IMR-90 (cell line): ENCODE results near the gene CDH15. TPM values are rescaled to one million over a fixed set of nuclear protein-coding genes. Genes with fewer than 3 reads are reported as not detected.

Experiments used
- ATAC-seq: fragments of 200-7000 bp; cut with Tn5 transposase; 2 replicates; pipeline ENCODE4 v1.9.1; 2020; ENCODE audit warnings: low read depth, mild to moderate bottlenecking, moderate library complexity
- BruUV-seq: library from RNA; stranded (reverse); fragments of 400-500 nt; replicated peaks from 2 replicates; lab custom pipeline; 2021; lab: Mats Ljungman, UMichigan
- CTCF ChIA-PET: fragments of 300-600 bp; formaldehyde crosslinking; extraction: SDS; loops from one replicate; lab custom pipeline; 2021; ENCODE audit warnings: antibody characterized with exemption; lab: Yijun Ruan, JAX
- POLR2A ChIA-PET: fragments of 300-600 bp; sonication (Branson Sonifier 250); formaldehyde crosslinking; loops from one replicate; lab custom pipeline; 2022; ENCODE audit warnings: antibody characterized with exemption; ENCODE audit not compliant: unreplicated experiment; lab: Charles Lee
- DNase-seq: peaks from one replicate; pipeline ENCODE4 v3.0.0; 2013
- H2AFZ ChIP-seq: replicated peaks from 2 replicates; pipeline ENCODE3; 2013; ENCODE audit warnings: low read length, mild to moderate bottlenecking; ENCODE audit not compliant: poor library complexity
- H2AK5ac ChIP-seq: 2 replicates; pipeline ENCODE4 v1.6.1; 2013; ENCODE audit warnings: low read depth, low read length, inconsistent platforms
- H2AK9ac ChIP-seq: replicated peaks from 2 replicates; pipeline ENCODE3; 2013; ENCODE audit warnings: mild to moderate bottlenecking, low read depth, low read length, moderate library complexity; ENCODE audit not compliant: poor library complexity
- H2BK120ac ChIP-seq: 2 replicates; pipeline ENCODE4 v1.6.1; 2013; ENCODE audit warnings: low read depth, low read length, inconsistent platforms
- H2BK15ac ChIP-seq: 3 replicates; pipeline ENCODE4 v1.6.1; 2013; ENCODE audit warnings: low read depth, low read length, inconsistent platforms
- H2BK20ac ChIP-seq: 2 replicates; pipeline ENCODE4 v1.6.1; 2013; ENCODE audit warnings: low read depth, mild to moderate bottlenecking, inconsistent platforms, low read length, moderate library complexity
- H2BK5ac ChIP-seq: 2 replicates; pipeline ENCODE4 v1.6.1; 2013; ENCODE audit warnings: mild to moderate bottlenecking, low read depth, low read length, inconsistent platforms; ENCODE audit not compliant: poor library complexity, severe bottlenecking
- H3K14ac ChIP-seq: replicated peaks from 2 replicates; pipeline ENCODE4 v1.6.1; 2013; ENCODE audit warnings: low read depth, low read length, inconsistent platforms
- H3K18ac ChIP-seq: 2 replicates; pipeline ENCODE4 v1.6.1; 2013; ENCODE audit warnings: low read depth, low read length, control low read depth
- H3K23ac ChIP-seq: 2 replicates; pipeline ENCODE4 v1.6.1; 2013; ENCODE audit warnings: low read depth, low read length, inconsistent platforms
- H3K27ac ChIP-seq: 2 replicates; pipeline ENCODE4 v1.5.1; 2013; ENCODE audit warnings: mild to moderate bottlenecking, control low read depth, low read length; ENCODE audit not compliant: insufficient read depth
- H3K27me3 ChIP-seq: 2 replicates; pipeline ENCODE4 v1.6.1; 2013; ENCODE audit warnings: low read length; ENCODE audit not compliant: control insufficient read depth, insufficient read depth
- H3K36me3 ChIP-seq: 2 replicates; pipeline ENCODE4 v1.6.1; 2013; ENCODE audit warnings: low read length, mixed read lengths; ENCODE audit not compliant: control insufficient read depth, insufficient read depth
- H3K4ac ChIP-seq: 2 replicates; pipeline ENCODE4 v1.6.1; 2013; ENCODE audit warnings: low read depth, low read length, inconsistent platforms
- H3K4me1 ChIP-seq: 2 replicates; pipeline ENCODE4 v1.6.1; 2013; ENCODE audit warnings: low read length, mixed read lengths; ENCODE audit not compliant: control insufficient read depth, insufficient read depth
- H3K4me2 ChIP-seq: 2 replicates; pipeline ENCODE4 v1.6.1; 2013; ENCODE audit warnings: low read depth, mild to moderate bottlenecking, control low read depth, low read length, moderate library complexity
- H3K4me3 ChIP-seq: 2 replicates; pipeline ENCODE4 v1.5.1; 2013; ENCODE audit warnings: low read depth, mild to moderate bottlenecking, control low read depth, low read length, moderate library complexity; ENCODE audit not compliant: insufficient read depth
- H3K56ac ChIP-seq: 2 replicates; pipeline ENCODE4 v1.6.1; 2013; ENCODE audit warnings: low read length, inconsistent platforms; ENCODE audit not compliant: insufficient read depth; ENCODE audit errors: extremely low read depth
- H3K79me1 ChIP-seq, 2 experiments: 2 replicates each; pipeline ENCODE4 v1.6.1; 2013; ENCODE audit warnings: low read length in 2 of 2, inconsistent platforms in 1 of 2, low read depth in 1 of 2
- H3K9ac ChIP-seq: 2 replicates; pipeline ENCODE4 v1.6.1; 2013; ENCODE audit warnings: low read depth, low read length, control low read depth
- H3K9me1 ChIP-seq: 2 replicates; pipeline ENCODE4 v1.6.1; 2013; ENCODE audit warnings: low read length, inconsistent platforms; ENCODE audit not compliant: insufficient read depth
- H3K9me3 ChIP-seq: 2 replicates; pipeline ENCODE4 v1.6.1; 2013; ENCODE audit warnings: low read length; ENCODE audit not compliant: control insufficient read depth, insufficient read depth
- H4K20me1 ChIP-seq: 2 replicates; pipeline ENCODE4 v1.6.1; 2013; ENCODE audit warnings: low read length, inconsistent platforms; ENCODE audit not compliant: insufficient read depth
- H4K5ac ChIP-seq: 2 replicates; pipeline ENCODE4 v1.6.1; 2013; ENCODE audit warnings: mild to moderate bottlenecking, low read depth, low read length, control low read depth
- H4K8ac ChIP-seq, 2 experiments: 2 replicates each; pipeline ENCODE4 v1.6.1; 2013; ENCODE audit warnings: low read depth in 2 of 2, low read length in 2 of 2, control low read depth in 1 of 2, inconsistent platforms in 1 of 2
- H4K91ac ChIP-seq: 2 replicates; pipeline ENCODE4 v1.6.1; 2013; ENCODE audit warnings: low read depth, low read length, inconsistent platforms; ENCODE audit not compliant: insufficient read depth
- BHLHE40 ChIP-seq: fragments of 150-350 bp; IDR thresholded peaks from 2 replicates; pipeline ENCODE4 v1.6.1; 2016; ENCODE audit warnings: mild to moderate bottlenecking, low read depth, low read length
- CEBPB ChIP-seq: IDR thresholded peaks from 2 replicates; pipeline ENCODE4 v1.6.1; 2012; ENCODE audit warnings: low read depth, low read length, improper control_type of control experiment
- CHD1 ChIP-seq: IDR thresholded peaks from 2 replicates; pipeline ENCODE4 v1.6.1; 2012; ENCODE audit warnings: low read depth, low read length, improper control_type of control experiment
- ELK1 ChIP-seq: fragments of 150-350 bp; IDR thresholded peaks from 2 replicates; pipeline ENCODE4 v1.6.1; 2016; ENCODE audit warnings: low read depth, mild to moderate bottlenecking, low read length, moderate library complexity, borderline replicate concordance
- FOS ChIP-seq: fragments of 150-350 bp; IDR thresholded peaks from 2 replicates; pipeline ENCODE4 v1.6.1; 2016; ENCODE audit warnings: low read depth, low read length
- NFE2L2 ChIP-seq: fragments of 150-350 bp; IDR thresholded peaks from 2 replicates; pipeline ENCODE4 v1.6.1; 2016; ENCODE audit warnings: low read depth, mild to moderate bottlenecking, low read length
- POLR2A ChIP-seq: IDR thresholded peaks from 2 replicates; pipeline ENCODE4 v1.6.1; 2012; ENCODE audit warnings: mild to moderate bottlenecking, low read depth, low read length
- RAD21 ChIP-seq: IDR thresholded peaks from 2 replicates; pipeline ENCODE4 v1.6.1; 2012; ENCODE audit warnings: low read length, improper control_type of control experiment
- RCOR1 ChIP-seq: IDR thresholded peaks from 2 replicates; pipeline ENCODE4 v1.6.1; 2012; ENCODE audit warnings: mild to moderate bottlenecking, low read length, improper control_type of control experiment; ENCODE audit not compliant: insufficient replicate concordance
- RFX5 ChIP-seq: IDR thresholded peaks from 2 replicates; pipeline ENCODE4 v1.8.0; 2012; ENCODE audit warnings: low read depth, mild to moderate bottlenecking, low read length, moderate library complexity
- USF2 ChIP-seq: fragments of 150-350 bp; IDR thresholded peaks from 2 replicates; pipeline ENCODE4 v1.6.1; 2017; ENCODE audit warnings: mild to moderate bottlenecking, antibody characterized with exemption, low read length, low read depth
- WGBS, 2 experiments: methylation state at CpG; one replicate each; pipeline versions ENCODE4 v1.1.5 to v1.1.7; 2013; ENCODE audit warnings: missing lambda C conversion rate in 2 of 2; ENCODE audit not compliant: insufficient read length in 1 of 2; ENCODE audit errors: extremely low coverage in 2 of 2; 5-methylcytosine and 5-hydroxymethylcytosine counted together
- dilution Hi-C: fragments of 300-500 bp; cut with HindIII; formaldehyde crosslinking; loops from one replicate; pipeline ENCODE4 v1.14.3; 2018; ENCODE audit warnings: low sequenced_read_pairs; ENCODE audit not compliant: unreplicated experiment
- in situ Hi-C: fragments of 300-500 bp; cut with MboI; formaldehyde crosslinking; loops from 3 replicates; pipeline ENCODE4 v1.14.3; 2019; ENCODE audit warnings: low sequenced_read_pairs, inconsistent platforms, mixed read lengths
- intact Hi-C: fragments of 100-400 bp; cut with micrococcal nuclease; formaldehyde crosslinking; loops from 2 replicates; pipeline ENCODE4 v1.10.0; 2022
- polyA plus RNA-seq, 3 experiments: library from polyadenylated mRNA; depleted of rRNA; stranded (reverse); fragments of >200 nt; gene quantifications; 2 replicates each; pipeline ENCODE4 v1.2.3, GENCODE V29; 2012; ENCODE audit warnings: low replicate concordance in 1 of 3
- total RNA-seq: library from RNA; depleted of rRNA; stranded (reverse); fragments of >200 nt; gene quantifications from 2 replicates; pipeline ENCODE4 v1.2.3, GENCODE V29; 2012

CDH15 gene
- total and polyA plus RNA-seq, 2 of the 4 experiments (the other 2 are of a cell fraction): 0.18 to 0.62 TPM

- DNase-seq (no peak), ATAC-seq (no peak)
- Histone ChIP-seq H3K14ac (no peak overlapping the region), H2BK20ac (no peak overlapping the region), H3K9me1 (no peaks in the 10 kb centered on the region; the same call in 1 of the 2 replicates), H2BK5ac (no peak overlapping the region), H2AK5ac (no peak overlapping the region), H2AK9ac (no peak overlapping the region), H3K79me1 (peaks cover 5 to 16% of the 10 kb centered on the region in 2 experiments; a peak in 3 of 4 replicates), H3K4me1 (peaks cover 6% of the 10 kb centered on the region), H2BK15ac (no peak overlapping the region), H3K4me2 (no peak overlapping the region), H3K9ac (no peak overlapping the region), H4K91ac (no peak overlapping the region), H4K5ac (no peak overlapping the region), H4K20me1 (no peaks in the 10 kb centered on the region), H3K36me3 (no peaks in the 10 kb centered on the region), H2BK120ac (no peak overlapping the region), H3K27ac (no peak overlapping the region), H2AFZ (no peak overlapping the region), H3K4me3 (no peak overlapping the region), H3K56ac (no peak overlapping the region), H3K27me3 (no peaks in the 10 kb centered on the region), H3K4ac (no peak overlapping the region), H3K9me3 (no peaks in the 10 kb centered on the region), H4K8ac (no peak overlapping the region), H3K18ac (no peak overlapping the region), H3K23ac (no peak overlapping the region)
- in situ Hi-C loops (no loop called here), intact Hi-C loops (no loop called here), dilution Hi-C loops (no loop called here)
- POLR2A ChIA-PET: no interaction called here
- no peak for TF ChIP-seq CHD1
- TF ChIP-seq POLR2A: no peak
- no peak for TF ChIP-seq CEBPB
- no peak for TF ChIP-seq RAD21
- TF ChIP-seq RFX5: no peak
- TF ChIP-seq FOS: no peak
- TF ChIP-seq USF2: no peak
- TF ChIP-seq NFE2L2: no peak
- TF ChIP-seq ELK1: no peak
- TF ChIP-seq RCOR1: no peak
- no peak for TF ChIP-seq BHLHE40
- no TSS peak for BruUV-seq
- CTCF ChIA-PET: no interaction called here
- 68% methylated on average over 8 of the region's 12 CpGs; no CpG with 5 or more reads in 1 of the 2 experiments for WGBS, 2 experiments
These were observed 71.2 kb downstream of the CDH15 start for GRCh38 chr16:89242795-89243200.
